ENCODE results near the gene DLX1.
"Not testable (repeated sequence)": the region's sequence is repeated elsewhere in the genome, so short reads cannot be mapped to it uniquely, and the experiment has no call there.

The DLX1 gene

DNA sequence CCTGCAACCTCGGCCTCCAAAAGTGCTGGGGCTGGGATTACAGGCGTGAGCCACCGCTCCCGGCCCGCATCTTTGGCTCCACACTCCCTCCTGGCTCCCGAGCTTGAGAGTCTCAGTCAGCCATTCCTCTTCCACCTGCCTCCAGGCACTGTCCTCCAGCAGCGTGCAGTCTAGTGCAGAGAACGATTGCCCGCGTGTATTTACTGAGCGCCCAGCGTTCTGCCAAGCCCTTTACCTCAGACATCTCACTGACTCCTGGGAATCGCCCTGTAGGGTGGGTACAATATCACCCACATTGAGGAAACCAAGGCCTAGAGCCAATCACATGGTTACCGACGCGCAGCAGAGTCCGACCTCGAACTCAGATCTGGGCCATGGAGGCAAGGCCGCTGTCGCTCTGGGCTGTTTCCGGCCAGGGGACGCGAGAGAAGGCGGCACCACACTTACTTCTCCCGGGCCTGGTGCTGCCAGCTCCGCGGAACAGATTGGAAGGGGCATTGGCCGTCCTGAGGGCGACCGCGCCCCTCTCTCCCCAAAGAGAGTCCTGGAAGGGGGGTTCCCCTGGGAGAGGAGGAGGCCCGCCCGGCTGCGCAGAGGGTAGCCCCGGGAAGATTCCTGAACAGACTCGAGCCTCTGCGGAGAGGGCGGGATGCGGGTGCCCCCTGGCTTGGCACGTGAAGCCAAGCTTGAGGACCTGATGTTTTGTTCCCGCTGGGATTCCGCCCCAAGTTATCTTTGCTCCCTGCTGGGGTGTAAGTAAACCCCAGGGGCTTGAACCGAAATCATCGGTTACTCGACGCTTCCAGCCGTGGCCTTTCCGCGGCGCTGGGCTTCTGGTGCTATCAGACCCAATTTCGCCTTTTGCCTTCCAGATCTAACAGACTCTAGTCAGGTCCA lies 22.6 kb downstream of the DLX1 start:
- peaks cover 18% of the 10 kb centered on the region for H3K27me3 ChIP-seq
- H3K4me1 ChIP-seq: no peaks in the 10 kb centered on the region
- no peak overlapping the region for H3K4me3 ChIP-seq (ENCODE audit: low read depth, low read length)
- H3K9me3 ChIP-seq: no peaks in the 10 kb centered on the region
- no peak for DNase-seq
- TF ChIP-seq, protein P1, sequence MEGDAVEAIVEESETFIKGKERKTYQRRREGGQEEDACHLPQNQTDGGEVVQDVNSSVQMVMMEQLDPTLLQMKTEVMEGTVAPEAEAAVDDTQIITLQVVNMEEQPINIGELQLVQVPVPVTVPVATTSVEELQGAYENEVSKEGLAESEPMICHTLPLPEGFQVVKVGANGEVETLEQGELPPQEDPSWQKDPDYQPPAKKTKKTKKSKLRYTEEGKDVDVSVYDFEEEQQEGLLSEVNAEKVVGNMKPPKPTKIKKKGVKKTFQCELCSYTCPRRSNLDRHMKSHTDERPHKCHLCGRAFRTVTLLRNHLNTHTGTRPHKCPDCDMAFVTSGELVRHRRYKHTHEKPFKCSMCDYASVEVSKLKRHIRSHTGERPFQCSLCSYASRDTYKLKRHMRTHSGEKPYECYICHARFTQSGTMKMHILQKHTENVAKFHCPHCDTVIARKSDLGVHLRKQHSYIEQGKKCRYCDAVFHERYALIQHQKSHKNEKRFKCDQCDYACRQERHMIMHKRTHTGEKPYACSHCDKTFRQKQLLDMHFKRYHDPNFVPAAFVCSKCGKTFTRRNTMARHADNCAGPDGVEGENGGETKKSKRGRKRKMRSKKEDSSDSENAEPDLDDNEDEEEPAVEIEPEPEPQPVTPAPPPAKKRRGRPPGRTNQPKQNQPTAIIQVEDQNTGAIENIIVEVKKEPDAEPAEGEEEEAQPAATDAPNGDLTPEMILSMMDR (IDR thresholded peaks at IDR 0.05; ENCODE audit: low read depth, low read length): no peak
- H3K36me3 ChIP-seq: no peaks in the 10 kb centered on the region

DNA sequence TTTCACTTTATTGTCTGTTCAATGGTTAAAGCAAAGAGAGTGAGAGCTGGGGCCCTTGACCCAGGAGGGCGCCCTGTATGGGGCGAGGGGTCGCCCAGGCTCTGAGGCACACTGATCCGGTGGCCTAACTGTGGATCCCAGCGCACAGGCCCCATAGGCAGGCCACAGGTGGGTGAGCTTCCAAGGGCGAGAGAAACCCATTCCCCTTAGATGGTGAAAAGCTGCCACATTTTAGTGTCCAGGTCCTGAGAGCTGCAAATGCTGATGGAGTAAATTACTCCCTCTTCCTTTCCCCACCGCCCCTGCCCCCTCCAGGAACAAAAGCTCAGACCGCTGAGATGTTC lies 23.3 kb downstream of the DLX1 start:
- peaks cover 17% of the 10 kb centered on the region for H3K27me3 ChIP-seq
- DNase-seq: no peak
- no peak overlapping the region for H3K4me3 ChIP-seq (ENCODE audit: low read depth, low read length)

DNA sequence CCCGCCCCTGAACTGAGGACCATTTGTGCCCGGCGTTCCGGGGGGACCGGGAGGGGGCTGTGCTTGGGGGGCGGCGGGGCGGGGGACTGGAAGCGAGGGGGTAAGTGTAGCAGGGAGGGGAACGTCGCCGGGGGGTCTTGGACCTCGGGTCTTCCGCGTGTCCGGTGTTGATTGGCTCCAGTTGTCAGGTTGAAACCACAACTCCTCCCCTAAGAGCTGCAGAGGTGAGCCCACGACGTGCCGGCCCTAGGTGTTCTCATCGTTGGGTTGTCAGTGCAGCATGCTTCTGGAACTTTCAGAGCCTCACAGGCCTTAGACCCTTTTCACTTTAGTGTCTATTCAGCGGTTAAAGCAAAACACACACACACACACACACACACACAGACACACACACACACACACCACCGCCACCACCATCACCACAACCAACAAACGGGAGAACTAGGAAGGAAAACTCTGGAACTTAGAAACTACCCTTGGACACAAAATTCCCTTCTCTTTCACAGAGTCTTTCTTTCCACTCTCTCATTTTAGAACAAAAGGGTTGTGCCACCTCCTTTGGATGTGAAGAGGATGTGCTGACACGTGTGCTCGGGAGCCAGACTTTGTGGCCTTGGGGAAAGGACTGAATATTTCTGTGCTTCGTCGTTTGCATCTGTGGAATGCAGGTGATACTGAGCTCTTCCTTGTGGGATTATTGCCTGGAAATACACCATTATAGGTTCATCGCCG lies 24.1 kb downstream of the DLX1 start:
- no peaks in the 10 kb centered on the region for H3K4me1 ChIP-seq
- TF ChIP-seq, protein P1 (IDR thresholded peaks at IDR 0.05; ENCODE audit: low read depth, low read length): no peak
- DNase-seq: no peak
- H3K27me3 ChIP-seq: peaks cover 15% of the 10 kb centered on the region
- no peaks in the 10 kb centered on the region for H3K9me3 ChIP-seq
- no peaks in the 10 kb centered on the region for H3K36me3 ChIP-seq
- H3K4me3 ChIP-seq (ENCODE audit: low read depth, low read length): no peak overlapping the region

More for the DNA sequence above, 23.3 kb downstream of the DLX1 start:
- Histone ChIP-seq H3K36me3 (no peaks in the 10 kb centered on the region), H3K9me3 (no peaks in the 10 kb centered on the region), H3K4me1 (no peaks in the 10 kb centered on the region)
- TF ChIP-seq, protein P1 (IDR thresholded peaks at IDR 0.05; ENCODE audit: low read depth, low read length): no peak

DNA sequence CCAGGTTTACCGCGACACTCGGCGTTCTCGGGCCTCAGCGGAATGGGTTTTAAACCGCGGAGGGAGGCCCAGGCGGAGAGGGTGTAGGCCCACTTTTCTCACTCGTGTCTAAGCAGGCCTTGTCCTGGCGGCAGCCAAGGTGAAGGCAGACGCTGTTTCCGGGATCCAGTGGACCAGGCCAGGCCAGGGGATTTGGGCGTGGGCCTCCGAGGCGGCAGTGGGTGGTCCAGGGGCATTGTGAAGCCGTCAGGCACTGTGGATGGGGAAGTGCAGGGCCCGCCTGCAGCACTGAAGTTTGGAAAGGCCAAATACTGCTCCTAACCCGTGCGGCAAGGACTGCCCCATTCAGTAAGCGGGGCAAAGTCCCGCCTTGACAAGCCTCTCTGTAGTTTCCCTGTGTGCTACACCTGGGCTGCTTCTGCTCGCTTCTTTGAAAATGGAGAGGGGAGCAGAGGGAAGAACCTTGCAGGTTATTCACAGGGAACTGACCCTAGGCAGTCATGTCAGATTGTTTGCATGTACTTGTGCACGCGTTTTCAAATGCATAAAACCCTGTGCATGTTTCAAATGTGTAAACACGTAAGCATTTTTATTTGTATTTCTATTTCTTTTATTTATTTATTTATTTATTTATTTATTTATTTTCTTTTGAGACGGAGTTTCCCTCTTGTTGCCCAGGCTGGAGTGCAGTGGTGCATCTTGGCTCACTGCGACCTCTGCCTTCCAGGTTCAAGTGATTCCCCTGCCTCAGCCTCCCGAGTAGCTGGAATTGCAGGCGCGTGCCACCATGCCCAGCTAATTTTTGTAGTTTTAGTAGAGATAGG lies 24.9 kb downstream of the DLX1 start:
- H3K4me3 ChIP-seq (ENCODE audit: low read depth, low read length): no peak overlapping the region
- peaks cover 15% of the 10 kb centered on the region for H3K27me3 ChIP-seq
- no peaks in the 10 kb centered on the region for H3K9me3 ChIP-seq

DNA sequence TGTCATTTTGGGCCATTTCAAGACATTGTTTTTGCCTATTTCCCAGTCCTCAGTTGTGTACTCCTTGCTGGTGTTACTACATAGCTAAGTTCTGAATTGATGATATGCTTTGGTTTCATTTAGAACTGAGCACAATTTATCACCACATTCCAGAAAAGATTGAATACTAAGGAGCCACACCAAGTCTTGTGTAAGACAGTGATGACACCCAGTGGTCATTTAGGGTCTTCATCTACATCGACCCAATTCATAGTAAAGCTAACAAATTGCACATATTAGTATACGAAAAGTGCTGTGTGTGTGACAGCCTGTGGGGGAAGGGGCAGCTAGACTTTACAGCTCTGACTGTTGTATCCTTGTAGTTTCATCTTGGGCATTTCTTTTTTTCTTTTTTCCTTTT lies 28.3 kb downstream of the DLX1 start:
- H3K9me3 ChIP-seq: no peaks in the 10 kb centered on the region
- H3K36me3 ChIP-seq: no peaks in the 10 kb centered on the region
- no peak for DNase-seq
- H3K4me3 ChIP-seq (ENCODE audit: low read depth, low read length): no peak overlapping the region
- TF ChIP-seq, protein P1 (IDR thresholded peaks at IDR 0.05; ENCODE audit: low read depth, low read length): peak; percentile 48
- H3K27me3 ChIP-seq: no peaks in the 10 kb centered on the region
- no peaks in the 10 kb centered on the region for H3K4me1 ChIP-seq

More for the DNA sequence above, 24.9 kb downstream of the DLX1 start:
- no peak for DNase-seq
- Histone ChIP-seq H3K36me3 (no peaks in the 10 kb centered on the region), H3K4me1 (no peaks in the 10 kb centered on the region)
- TF ChIP-seq, protein P1 (IDR thresholded peaks at IDR 0.05; ENCODE audit: low read depth, low read length): no peak

DNA sequence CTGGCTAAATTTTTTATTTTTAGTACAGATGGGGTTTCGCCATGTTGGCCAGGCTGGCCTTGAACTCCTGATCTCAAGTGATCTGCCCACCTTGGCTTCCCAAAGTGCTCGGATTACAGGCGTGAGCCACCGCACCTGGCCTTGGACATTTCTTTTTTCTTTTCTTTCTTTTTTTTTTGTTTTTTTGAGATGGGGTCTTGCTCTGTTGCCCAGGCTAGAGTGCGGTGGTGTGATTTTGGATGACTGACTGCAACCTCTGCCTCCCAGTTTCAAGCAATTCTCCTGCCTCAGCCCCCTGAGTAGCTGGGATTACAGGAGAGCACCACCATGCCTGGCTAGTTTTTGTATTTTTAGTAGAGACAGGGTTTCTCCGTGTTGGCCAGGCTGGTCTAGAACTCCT lies 28.9 kb downstream of the DLX1 start:
- not testable (repeated sequence) for H3K4me1 ChIP-seq; H3K4me3 ChIP-seq (ENCODE audit: low read depth, low read length); H3K9me3 ChIP-seq; H3K36me3 ChIP-seq; H3K27me3 ChIP-seq; DNase-seq

Data from BE2C (cell line).